Body of pancreas (tissue), 4 donors: ENCODE measurements around the gene KCND3.

ENCODE experiments used
- CTCF ChIP-seq, 7 experiments: fragments of 450-650 bp in 4 of 7; fragments of 200-600 bp in 3 of 7; sonication (generic) in 3 of 7; IDR thresholded peaks; one replicate each; pipeline ENCODE4 v1.5.1; 2016 to 2019; ENCODE audit warnings: antibody characterized with exemption in 7 of 7
- POLR2A ChIP-seq, 3 donors: fragments of 450-650 bp; IDR thresholded peaks; one replicate each; pipeline ENCODE4 v1.6.1; 2016; ENCODE audit warnings: antibody characterized with exemption in 3 of 3, mild to moderate bottlenecking in 2 of 3

- TF ChIP-seq POLR2A (IDR thresholded peaks at IDR 0.05) (no peak), CTCF (IDR thresholded peaks at IDR 0.05) (no peak)
These were observed 50.9 kb downstream of the KCND3 start for GRCh38 chr1:111938536-111938935.
